Stimulated activated CD4-positive, alpha-beta T cell treated with anti-CD3 and anti-CD28 coated beads, Interleukin-15, amount 100 ng/mL, for 24 hours (primary cell): ENCODE measurements around the gene RBPJ.

Experiments
- DNase-seq: peaks from one replicate; pipeline ENCODE4 v3.0.0-alpha.2; 2020

The RBPJ gene

GRCh38 chr4:26320538-26321372 is at the start of gene RBPJ:
TSS of gene RBPJ (plus strand) at chr4:26321014. CDS start at chr4:26321029, 15 bp downstream.
- DNase-seq = peak; percentile 90

GRCh38 chr4:26271703-26272102 is 49.1 kb upstream of the RBPJ start:
- no peak for DNase-seq

DNA sequence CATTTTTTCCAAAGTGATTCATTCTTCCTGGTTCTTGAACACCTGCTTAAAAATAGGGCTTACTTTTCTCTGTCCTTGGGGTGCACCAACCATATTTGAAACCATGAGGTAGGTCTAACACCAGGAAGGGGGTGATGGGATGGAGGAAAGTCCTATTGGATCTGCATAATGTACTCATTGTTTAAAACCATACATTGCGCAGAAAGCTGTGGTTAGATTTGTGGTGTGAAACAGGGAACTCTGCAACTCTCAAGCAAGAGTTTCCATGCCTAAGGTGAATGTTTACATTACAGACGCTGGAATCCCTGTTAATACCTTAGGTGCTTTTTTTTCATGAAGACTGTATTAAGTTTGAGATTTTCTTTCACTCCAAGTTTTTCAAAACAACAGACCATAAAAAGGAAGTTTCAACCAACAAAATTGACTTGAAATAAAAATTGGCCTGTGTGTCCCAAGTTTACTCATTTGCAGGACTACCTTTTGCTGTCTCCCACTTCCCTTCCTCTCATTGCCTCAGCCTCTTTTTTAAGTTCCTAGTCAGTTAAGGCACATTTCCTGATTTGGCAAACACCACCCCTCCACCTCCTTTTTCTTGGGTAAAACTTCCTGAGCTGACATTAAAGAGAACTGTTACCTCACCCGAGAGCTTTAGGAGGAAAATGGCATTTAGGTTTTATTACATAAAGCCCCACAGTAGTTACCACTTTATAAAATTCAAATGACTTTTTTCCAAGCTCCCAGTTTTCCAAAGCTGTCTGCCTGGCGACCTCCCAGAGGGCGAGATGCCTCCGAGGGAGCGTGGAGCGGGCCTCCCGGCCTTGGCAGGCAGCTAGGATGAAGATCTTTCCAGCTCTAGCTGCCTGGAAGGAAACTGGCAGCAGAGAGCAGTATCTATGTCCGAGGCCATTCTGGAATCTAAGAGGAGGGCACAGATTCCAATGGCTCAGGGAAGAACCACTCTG is 47.9 kb upstream of the RBPJ start:
- DNase-seq = no peak

- DNase-seq = no peak
These were observed 47.2 kb upstream of the RBPJ start for GRCh38 chr4:26273616-26273980.

DNA sequence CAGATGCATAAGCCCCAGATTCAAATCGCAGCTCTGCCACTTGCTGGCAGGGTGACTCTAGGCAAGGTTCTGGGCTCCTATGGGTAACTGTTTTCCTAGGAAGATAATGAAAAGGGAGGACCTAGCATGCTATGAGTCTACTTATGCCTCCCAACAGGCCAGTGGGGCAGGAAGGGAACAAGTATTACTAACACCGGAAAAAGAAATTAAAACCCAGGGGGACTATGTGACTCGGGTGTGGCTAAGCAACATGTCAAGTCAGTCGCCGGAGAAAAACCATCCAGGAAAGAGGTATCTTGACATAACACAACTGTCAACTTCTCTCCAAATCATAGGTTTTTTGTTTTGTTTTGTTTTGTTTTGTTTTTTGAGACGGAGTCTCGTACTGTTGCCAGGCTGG is 45.5 kb upstream of the RBPJ start:
- DNase-seq = no peak

DNA sequence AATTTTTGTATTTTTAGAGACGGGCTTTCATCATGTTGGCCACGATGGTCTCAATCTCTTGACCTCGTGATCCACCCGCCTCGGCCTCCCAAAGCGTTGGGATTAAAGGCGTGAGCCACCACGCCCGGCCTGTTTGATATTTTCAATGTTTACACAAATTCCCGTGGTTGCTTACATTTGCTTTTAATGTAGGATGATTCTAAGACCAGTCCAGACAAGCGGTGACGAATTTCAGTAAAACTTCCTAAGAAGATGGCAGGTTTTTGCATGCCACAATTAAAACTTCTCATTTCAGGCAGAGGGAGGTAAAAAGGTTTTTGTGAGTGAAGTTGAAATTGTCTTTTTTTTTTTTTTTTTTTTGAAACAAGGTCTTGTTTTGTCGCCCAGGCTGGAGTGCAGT is 41.4 kb upstream of the RBPJ start:
- no peak for DNase-seq

- DNase-seq = no peak
These were observed 38.9 kb upstream of the RBPJ start for GRCh38 chr4:26281881-26282280.

DNA sequence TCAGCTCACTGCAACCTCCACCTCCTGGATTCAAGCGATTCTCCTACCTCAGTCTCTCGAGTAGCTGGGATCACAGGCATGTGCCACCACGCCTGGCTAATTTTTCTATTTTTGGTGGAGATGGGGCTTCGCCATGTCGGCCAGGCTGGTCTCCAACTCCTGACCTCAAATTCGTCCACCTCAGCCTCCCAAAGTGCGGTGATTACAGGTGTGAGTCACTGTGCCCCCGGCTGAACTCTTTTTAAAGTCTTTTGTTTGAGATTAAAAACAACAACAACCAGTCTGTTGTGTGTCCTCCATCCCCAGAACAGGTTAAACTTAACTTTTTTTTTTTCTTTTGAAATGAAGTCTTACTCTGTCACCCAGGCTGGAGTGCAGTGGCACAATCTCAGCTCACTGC is 36.3 kb upstream of the RBPJ start:
- DNase-seq = no peak

DNA sequence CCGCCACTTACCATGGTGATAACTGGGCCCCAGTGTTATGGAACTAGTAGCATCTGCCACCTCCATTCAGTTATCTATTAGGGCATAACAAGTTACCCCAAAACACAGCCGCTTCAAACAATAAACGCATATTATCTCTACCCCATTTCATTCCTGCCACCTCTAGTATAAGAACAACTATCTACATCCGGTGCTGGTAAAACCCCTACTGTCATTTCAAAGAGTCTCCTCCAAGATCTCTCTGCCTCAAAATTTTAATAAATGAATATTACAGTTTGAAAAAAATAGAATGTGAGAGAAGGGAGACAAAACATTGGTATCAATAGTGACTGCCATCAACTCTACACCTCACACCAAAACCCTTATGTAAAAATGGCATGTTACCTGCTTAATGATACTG is 35.5 kb upstream of the RBPJ start:
- no peak for DNase-seq

DNA sequence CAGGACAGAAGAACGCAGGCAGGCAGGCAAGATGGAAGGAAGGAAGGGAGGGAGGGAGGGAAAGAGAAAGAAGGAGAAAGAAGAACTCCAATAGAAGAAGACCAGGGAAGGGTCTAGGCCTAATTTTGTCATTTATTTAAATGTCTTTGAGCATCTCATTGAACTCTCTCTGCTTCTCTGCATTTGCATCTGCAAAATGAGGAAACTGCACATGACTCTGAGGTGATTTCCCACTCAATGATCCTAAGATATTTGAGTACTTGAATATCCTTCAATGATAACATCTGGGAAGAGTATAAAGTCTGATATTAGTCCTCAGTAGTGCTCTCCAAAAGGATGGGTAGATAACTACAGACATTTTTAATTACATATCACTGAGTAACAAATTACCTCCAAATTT is 33.1 kb upstream of the RBPJ start:
- DNase-seq = no peak

GRCh38 chr4:26288355-26288909 is 32.4 kb upstream of the RBPJ start:
- peak; percentile 37 for DNase-seq

DNA sequence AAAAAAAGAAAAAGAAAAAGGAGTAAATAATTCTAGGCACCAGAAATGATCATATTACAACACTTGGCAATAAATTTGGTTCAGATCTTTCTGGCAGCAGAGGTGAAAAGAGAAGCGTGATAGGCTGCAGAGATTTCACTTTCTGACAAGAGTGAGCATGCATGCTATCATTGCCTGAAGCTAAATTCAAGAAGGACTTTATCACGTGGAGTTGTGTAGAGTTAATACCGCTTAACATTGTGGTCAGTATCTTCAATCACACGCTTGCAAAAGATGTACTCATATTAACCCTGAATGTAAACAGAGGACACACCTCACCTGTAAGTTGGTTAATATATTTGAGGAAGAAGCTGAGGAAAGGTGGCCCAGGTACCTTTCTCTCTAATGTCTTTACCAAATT is 31.4 kb upstream of the RBPJ start:
- DNase-seq = no peak

DNA sequence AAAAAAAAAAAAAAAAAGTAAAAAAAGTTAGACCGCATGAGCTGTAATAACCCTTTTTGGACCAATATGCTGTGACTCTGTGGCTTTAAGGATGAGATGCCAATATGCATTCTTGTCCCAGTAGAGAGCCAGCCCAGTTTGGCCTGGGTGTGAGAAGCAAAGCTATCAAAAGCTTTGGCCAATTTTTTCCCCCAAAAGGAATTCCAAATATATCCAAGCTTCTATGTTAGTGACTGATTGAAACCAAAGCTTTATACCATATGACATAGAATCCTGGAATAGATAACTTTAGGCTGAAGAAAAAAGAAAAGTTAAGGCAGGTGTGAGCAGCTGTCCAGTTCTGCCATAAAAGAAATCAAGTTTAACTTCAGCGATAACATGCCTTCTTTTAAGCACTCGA is 30.5 kb upstream of the RBPJ start:
- DNase-seq = no peak

GRCh38 chr4:26294904-26295303 is 25.9 kb upstream of the RBPJ start:
- DNase-seq = no peak

- DNase-seq = no peak
These were observed 24.8 kb upstream of the RBPJ start for GRCh38 chr4:26296021-26296420.

DNA sequence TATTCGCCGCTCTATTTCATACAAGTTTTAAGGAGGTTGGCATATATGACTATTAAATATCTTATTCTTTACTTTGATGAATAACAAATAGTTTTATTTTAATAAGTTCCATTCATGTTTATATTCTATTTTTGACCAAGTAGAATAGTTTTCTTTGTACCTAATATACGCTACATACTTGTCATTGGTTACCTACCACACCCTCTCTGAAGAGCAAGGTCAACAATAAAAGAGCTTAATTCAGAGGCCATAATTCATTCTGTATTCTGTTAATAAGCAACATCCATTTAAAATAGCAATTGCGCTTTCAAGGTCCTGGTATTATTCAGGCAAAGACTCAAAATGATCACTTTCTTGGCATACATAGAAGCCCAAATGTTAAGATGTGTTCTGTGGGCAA is 24.3 kb upstream of the RBPJ start:
- DNase-seq = no peak

- no peak for DNase-seq
These were observed 23.6 kb upstream of the RBPJ start for GRCh38 chr4:26297219-26297618.

- DNase-seq = no peak
These were observed 22.4 kb upstream of the RBPJ start for GRCh38 chr4:26298198-26298947.

DNA sequence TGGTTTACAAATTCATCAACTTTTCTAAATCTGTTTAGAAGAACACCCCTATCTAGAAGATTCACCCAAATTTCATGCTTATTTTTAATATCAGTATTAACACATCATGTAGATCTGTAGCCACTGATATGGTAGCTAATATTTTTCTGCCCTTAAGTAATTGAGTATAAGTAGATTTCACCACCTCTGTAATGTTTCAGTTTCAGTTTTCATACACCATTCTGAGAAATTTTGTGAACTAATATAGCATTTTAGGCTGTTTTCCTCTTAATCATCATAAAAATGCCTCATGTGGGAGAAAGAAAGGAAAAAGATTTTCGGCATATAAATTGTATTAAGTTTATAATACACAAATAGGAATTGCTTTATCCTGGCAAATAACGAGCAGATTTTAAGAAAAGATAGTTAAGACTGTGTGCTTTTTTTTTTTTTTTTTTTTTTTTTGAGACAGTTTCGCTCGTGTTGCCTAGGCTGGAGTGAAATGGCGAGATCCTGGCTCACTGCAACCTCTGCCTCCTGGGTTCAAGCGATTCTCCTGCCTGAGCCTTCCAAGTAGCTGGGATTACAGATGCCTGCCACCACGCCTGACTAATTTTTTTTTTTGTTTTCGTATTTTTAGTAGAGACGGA is 21.4 kb upstream of the RBPJ start:
- DNase-seq = no peak

- DNase-seq = no peak
These were observed 20.2 kb upstream of the RBPJ start for GRCh38 chr4:26300314-26301307.
